HCT116 (cell line): Measurements from ENCODE around the gene AZIN2. TPM values are rescaled to one million over a fixed set of nuclear protein-coding genes. Genes with fewer than 3 reads are reported as not detected.

Source experiments
- ATAC-seq: fragments of 200-7000 bp; cut with Tn5 transposase; 2 replicates; pipeline ENCODE4 v1.9.1; 2020; ENCODE audit warnings: mild to moderate bottlenecking, moderate library complexity
- BruUV-seq: library from RNA; stranded (reverse); fragments of 400-500 nt; replicated peaks from 2 replicates; lab custom pipeline; 2021; lab: Mats Ljungman, UMichigan
- CTCF ChIA-PET: fragments of 300-600 bp; sonication (Branson Sonifier 250); formaldehyde crosslinking; loops from one replicate; lab custom pipeline; 2021; ENCODE audit warnings: antibody characterized with exemption; lab: Charles Lee
- POLR2A ChIA-PET: fragments of 300-600, 350-600 bp; sonication (Branson Sonifier 250); formaldehyde crosslinking; loops from one replicate; lab custom pipeline; 2021; ENCODE audit warnings: antibody characterized with exemption; lab: Charles Lee
- RAD21 ChIA-PET, 2 experiments: fragments of 300-600 bp; sonication (Branson Sonifier 250); formaldehyde crosslinking; loops; one replicate each; lab custom pipeline; 2023; ENCODE audit warnings: low total read pairs in 2 of 2; ENCODE audit not compliant: uncharacterized antibody in 2 of 2, unreplicated experiment in 2 of 2, low non-redundant PET in 1 of 2; lab: Charles Lee
- DNase-seq: peaks from one replicate; pipeline ENCODE4 v3.0.0-alpha.2; 2010; ENCODE audit warnings: low read depth, low spot score
- H2AFZ ChIP-seq: fragments of 200-600 bp; shearing (Covaris generic), sonication (generic); 2 replicates; pipeline ENCODE4 v1.6.1; 2017; ENCODE audit warnings: low read depth, mixed run types, mixed read lengths, antibody characterized with exemption, low read length; ENCODE audit not compliant: poor library complexity, severe bottlenecking
- H3K27ac ChIP-seq: 2 replicates; pipeline ENCODE4 v1.5.1; 2012; ENCODE audit warnings: low read depth, low read length
- H3K27me3 ChIP-seq: fragments of 200-600 bp; sonication (generic); 2 replicates; pipeline ENCODE4 v1.6.1; 2016; ENCODE audit warnings: mixed run types, low read length, mixed read lengths; ENCODE audit not compliant: insufficient read depth
- H3K36me3 ChIP-seq, 2 experiments: fragments of 200-500 bp in 1 of 2; fragments of 200-600 bp in 1 of 2; sonication (Bioruptor generic) in 1 of 2; sonication (generic) in 1 of 2; 2 replicates each; pipeline versions ENCODE4 v1.5.1 to v1.6.1; 2014 to 2016; ENCODE audit warnings: low read length in 2 of 2, inconsistent platforms in 1 of 2, mixed read lengths in 1 of 2, mixed run types in 1 of 2; ENCODE audit not compliant: insufficient read depth in 2 of 2, control insufficient read depth in 1 of 2
- H3K4me1 ChIP-seq, 2 experiments: fragments of 200-600 bp in 1 of 2; sonication (generic) in 1 of 2; 2 replicates each; pipeline versions ENCODE4 v1.5.1 to v1.6.1; 2012 to 2017; ENCODE audit warnings: low read length in 2 of 2, inconsistent platforms in 1 of 2, mild to moderate bottlenecking in 1 of 2, mixed read lengths in 1 of 2, mixed run types in 1 of 2, moderate library complexity in 1 of 2; ENCODE audit not compliant: insufficient read depth in 2 of 2, control insufficient read depth in 1 of 2
- H3K4me2 ChIP-seq: fragments of 200-600 bp; sonication (generic); 2 replicates; pipeline ENCODE4 v1.6.1; 2017; ENCODE audit warnings: mixed run types, low read length, mixed read lengths
- H3K4me3 ChIP-seq, 2 experiments: fragments of 200-600 bp in 1 of 2; sonication (generic) in 1 of 2; replicated peaks in 1 of 2; 2 replicates each; pipeline ENCODE4 v1.5.1; 2011 to 2016; ENCODE audit warnings: low read length in 2 of 2, control low read depth in 1 of 2, low read depth in 1 of 2, mild to moderate bottlenecking in 1 of 2, mixed read lengths in 1 of 2, mixed run types in 1 of 2
- H3K79me2 ChIP-seq: fragments of 200-600 bp; sonication (generic); 2 replicates; pipeline ENCODE4 v1.6.1; 2017; ENCODE audit warnings: mild to moderate bottlenecking, mixed run types, low read length, moderate library complexity, mixed read lengths; ENCODE audit not compliant: insufficient read depth
- H3K9ac ChIP-seq: fragments of 200-600 bp; sonication (generic); 2 replicates; pipeline ENCODE4 v1.6.1; 2016; ENCODE audit warnings: low read length, mixed read lengths
- H3K9me2 ChIP-seq: fragments of 200-600 bp; sonication (generic), shearing (Covaris generic); 2 replicates; pipeline ENCODE4 v1.6.1; 2017; ENCODE audit warnings: mixed run types, mild to moderate bottlenecking, moderate library complexity; ENCODE audit not compliant: insufficient read depth
- H3K9me3 ChIP-seq, 2 experiments: fragments of 200-500 bp in 1 of 2; fragments of 200-600 bp in 1 of 2; sonication (Bioruptor generic) in 1 of 2; sonication (generic) in 1 of 2; 2 replicates each; pipeline ENCODE4 v1.6.1; 2014 to 2017; ENCODE audit warnings: low read length in 2 of 2, mixed read lengths in 2 of 2, inconsistent platforms in 1 of 2, low read depth in 1 of 2, mild to moderate bottlenecking in 1 of 2, mixed run types in 1 of 2, moderate library complexity in 1 of 2; ENCODE audit not compliant: control insufficient read depth in 1 of 2, insufficient read depth in 1 of 2
- H4K20me1 ChIP-seq: fragments of 200-600 bp; sonication (generic), shearing (Covaris generic); 2 replicates; pipeline ENCODE4 v1.6.1; 2017; ENCODE audit warnings: mixed run types, mild to moderate bottlenecking, moderate library complexity; ENCODE audit not compliant: insufficient read depth
- ATF3 ChIP-seq: IDR thresholded peaks from 2 replicates; pipeline ENCODE4 v1.6.1; 2012
- CBX3 ChIP-seq: IDR thresholded peaks from 2 replicates; pipeline ENCODE4 v1.6.1; 2012; ENCODE audit warnings: low read depth
- EGR1 ChIP-seq: IDR thresholded peaks from 2 replicates; pipeline ENCODE4 v1.6.1; 2012; ENCODE audit warnings: low read depth
- ELF1 ChIP-seq: IDR thresholded peaks from 2 replicates; pipeline ENCODE4 v1.6.1; 2012; ENCODE audit warnings: low read depth, borderline replicate concordance
- EZH2 ChIP-seq: fragments of 200-600 bp; sonication (generic); IDR thresholded peaks from 2 replicates; pipeline ENCODE4 v1.6.1; 2017; ENCODE audit warnings: antibody characterized with exemption, mixed run types
- EZH2phosphoT487 ChIP-seq: fragments of 200-600 bp; IDR thresholded peaks from 2 replicates; pipeline ENCODE4 v1.6.1; 2018; ENCODE audit warnings: antibody characterized with exemption, borderline replicate concordance
- FOSL1 ChIP-seq: IDR thresholded peaks from 2 replicates; pipeline ENCODE4 v1.6.1; 2012; ENCODE audit warnings: low read depth
- JUND ChIP-seq: IDR thresholded peaks from 2 replicates; pipeline ENCODE4 v1.6.1; 2012
- POLR2A ChIP-seq: IDR thresholded peaks from 2 replicates; pipeline ENCODE4 v1.7.0; 2011; ENCODE audit warnings: borderline replicate concordance; ENCODE audit not compliant: insufficient read depth, insufficient read length; ENCODE audit errors: extremely low read depth
- POLR2AphosphoS5 ChIP-seq: IDR thresholded peaks from 2 replicates; pipeline ENCODE4 v1.6.1; 2011; ENCODE audit warnings: mild to moderate bottlenecking, low read depth, low read length, moderate library complexity
- RAD21 ChIP-seq: IDR thresholded peaks from 2 replicates; pipeline ENCODE4 v1.6.1; 2012; ENCODE audit warnings: low read depth, mild to moderate bottlenecking
- SIN3A ChIP-seq: IDR thresholded peaks from 2 replicates; pipeline ENCODE4 v1.6.1; 2012; ENCODE audit warnings: low read depth
- SP1 ChIP-seq: IDR thresholded peaks from 2 replicates; pipeline ENCODE4 v1.6.1; 2012; ENCODE audit warnings: low read depth
- SRF ChIP-seq: IDR thresholded peaks from 2 replicates; pipeline ENCODE4 v1.6.1; 2012; ENCODE audit warnings: low read depth
- TCF7L2 ChIP-seq: IDR thresholded peaks from 2 replicates; pipeline ENCODE4 v1.7.0; 2011; ENCODE audit warnings: borderline replicate concordance, inconsistent platforms; ENCODE audit not compliant: insufficient read depth, insufficient read length; ENCODE audit errors: extremely low read depth
- YY1 ChIP-seq: IDR thresholded peaks from 2 replicates; pipeline ENCODE4 v1.6.1; 2011; ENCODE audit warnings: low read length, low read depth, moderate library complexity, mild to moderate bottlenecking; ENCODE audit not compliant: insufficient replicate concordance; ENCODE audit errors: extremely low read depth
- ZFX ChIP-seq: fragments of 450-650 bp; IDR thresholded peaks from 2 replicates; pipeline ENCODE4 v1.6.1; 2017
- ZNF274 ChIP-seq: fragments of 200-500 bp; sonication (Bioruptor generic); IDR thresholded peaks from 2 replicates; pipeline ENCODE4 v1.6.1; 2014; ENCODE audit warnings: mild to moderate bottlenecking, low read depth, low read length, inconsistent platforms
- intact Hi-C: fragments of 100-400 bp; cut with micrococcal nuclease; formaldehyde crosslinking; loops from 2 replicates; pipeline ENCODE4 v1.10.0; 2022
- total RNA-seq: library from RNA; stranded (reverse); gene quantifications from one replicate; pipeline ENCODE4 v1.2.1, GENCODE V29; 2021; ENCODE audit not compliant: unreplicated experiment
- TF ChIP-seq, protein P1 (sequence below): IDR thresholded peaks from 2 replicates; pipeline ENCODE4 v1.6.1; 2011; ENCODE audit warnings: mild to moderate bottlenecking, low read length, moderate library complexity; ENCODE audit not compliant: insufficient replicate concordance; ENCODE audit errors: extremely low read depth
- TF ChIP-seq, protein P2 (sequence below), 3 experiments: fragments of 200-600 bp in 1 of 3; sonication (generic) in 1 of 3; IDR thresholded peaks in 2 of 3; conservative IDR thresholded peaks in 1 of 3; 2 replicates each; pipeline ENCODE4 v1.5.1; 2012 to 2017; ENCODE audit warnings: low read depth in 2 of 3, low read length in 2 of 3, antibody characterized with exemption in 1 of 3, borderline replicate concordance in 1 of 3, control low read depth in 1 of 3, mild to moderate bottlenecking in 1 of 3, mixed read lengths in 1 of 3, mixed run types in 1 of 3, moderate library complexity in 1 of 3; ENCODE audit not compliant: insufficient read depth in 1 of 3
- TF ChIP-seq, protein P3 (sequence below): IDR thresholded peaks from 2 replicates; pipeline ENCODE4 v1.6.1; 2012

The AZIN2 gene
- total RNA-seq, 1 experiment from 2014 or later: 7.8 TPM

DNA sequence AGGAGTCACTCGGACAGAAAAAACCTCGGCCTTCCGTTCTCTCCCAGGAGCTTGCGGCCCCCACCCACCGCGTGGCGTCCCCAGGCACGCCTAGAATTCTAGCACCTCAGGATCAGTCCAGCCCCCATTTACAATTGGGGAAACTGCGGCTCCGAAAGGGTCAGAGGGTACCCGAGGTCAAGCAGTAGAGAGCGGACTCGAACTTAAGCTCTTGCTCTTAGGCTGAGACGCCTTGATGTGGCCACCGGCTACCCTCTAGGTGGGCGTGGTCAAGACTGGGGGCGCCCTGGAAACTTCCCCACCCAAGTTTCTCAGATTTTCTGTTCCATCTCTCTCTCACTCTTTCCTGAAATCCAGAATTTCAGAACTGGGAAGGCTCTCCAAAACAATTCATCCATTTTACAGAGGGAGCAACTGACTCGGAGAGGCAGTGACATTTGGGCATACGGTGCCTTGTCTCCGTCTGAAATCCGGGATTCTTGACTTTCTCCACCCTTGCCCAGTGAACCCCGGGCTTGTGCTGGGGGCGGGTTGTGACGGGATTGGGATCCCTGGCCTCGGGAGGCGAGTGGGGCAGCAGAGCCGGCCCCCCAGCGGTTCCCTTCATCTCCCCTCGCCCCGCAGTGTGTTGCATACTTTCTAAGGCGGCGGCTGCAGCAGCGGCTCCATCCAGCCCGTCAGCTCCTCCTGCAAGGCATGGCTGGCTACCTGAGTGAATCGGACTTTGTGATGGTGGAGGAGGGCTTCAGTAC lies 777 bp downstream of the AZIN2 start (continued):
- TF ChIP-seq EGR1 (no peak), EZH2phosphoT487 (no peak), ZNF274 (no peak), POLR2AphosphoS5 (no peak), ELF1 (no peak), RAD21 (no peak), FOSL1 (no peak), SRF (no peak), ZFX (no peak), EZH2 (no peak), JUND (no peak), SP1 (no peak), SIN3A (no peak), POLR2A (no peak)
- TF ChIP-seq, protein P1, sequence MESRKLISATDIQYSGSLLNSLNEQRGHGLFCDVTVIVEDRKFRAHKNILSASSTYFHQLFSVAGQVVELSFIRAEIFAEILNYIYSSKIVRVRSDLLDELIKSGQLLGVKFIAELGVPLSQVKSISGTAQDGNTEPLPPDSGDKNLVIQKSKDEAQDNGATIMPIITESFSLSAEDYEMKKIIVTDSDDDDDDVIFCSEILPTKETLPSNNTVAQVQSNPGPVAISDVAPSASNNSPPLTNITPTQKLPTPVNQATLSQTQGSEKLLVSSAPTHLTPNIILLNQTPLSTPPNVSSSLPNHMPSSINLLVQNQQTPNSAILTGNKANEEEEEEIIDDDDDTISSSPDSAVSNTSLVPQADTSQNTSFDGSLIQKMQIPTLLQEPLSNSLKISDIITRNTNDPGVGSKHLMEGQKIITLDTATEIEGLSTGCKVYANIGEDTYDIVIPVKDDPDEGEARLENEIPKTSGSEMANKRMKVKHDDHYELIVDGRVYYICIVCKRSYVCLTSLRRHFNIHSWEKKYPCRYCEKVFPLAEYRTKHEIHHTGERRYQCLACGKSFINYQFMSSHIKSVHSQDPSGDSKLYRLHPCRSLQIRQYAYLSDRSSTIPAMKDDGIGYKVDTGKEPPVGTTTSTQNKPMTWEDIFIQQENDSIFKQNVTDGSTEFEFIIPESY: no peak

GRCh38 chr1:33082575-33083108 lies 1.7 kb downstream of the AZIN2 start:
- ChIA-PET CTCF (interaction anchor here (0.6 to 1.6 kb wide), 3 partner anchors 13 to 310 kb away, joined by 3 to 5 read pairs (median 5); no protein-coding TSS in a partner anchor), RAD21 (interaction anchor here in 1 of 2 experiments (1.0 kb wide), 1 partner anchor 8 kb away, joined by 3 read pairs; no protein-coding TSS in a partner anchor), POLR2A (no interaction called here)
- H2AFZ ChIP-seq: no peak overlapping the region
- no peak overlapping the region for H3K27ac ChIP-seq
- intact Hi-C loops: no loop called here
- H4K20me1 ChIP-seq: no peaks in the 10 kb centered on the region
- H3K4me2 ChIP-seq: no peak overlapping the region
- H3K9me3 ChIP-seq: no peaks in the 10 kb centered on the region
- no peak for ATAC-seq
- H3K4me1 ChIP-seq: peaks cover 5 to 21% of the 10 kb centered on the region in 2 experiments
- no TSS peak for BruUV-seq
- H3K79me2 ChIP-seq: no peaks in the 10 kb centered on the region
- H3K9me2 ChIP-seq: no peaks in the 10 kb centered on the region
- H3K4me3 ChIP-seq: no peak overlapping the region
- DNase-seq: no peak
- H3K36me3 ChIP-seq: no peaks in the 10 kb centered on the region
- H3K9ac ChIP-seq: no peak overlapping the region
- H3K27me3 ChIP-seq: no peaks in the 10 kb centered on the region
- TF ChIP-seq, protein P2, sequence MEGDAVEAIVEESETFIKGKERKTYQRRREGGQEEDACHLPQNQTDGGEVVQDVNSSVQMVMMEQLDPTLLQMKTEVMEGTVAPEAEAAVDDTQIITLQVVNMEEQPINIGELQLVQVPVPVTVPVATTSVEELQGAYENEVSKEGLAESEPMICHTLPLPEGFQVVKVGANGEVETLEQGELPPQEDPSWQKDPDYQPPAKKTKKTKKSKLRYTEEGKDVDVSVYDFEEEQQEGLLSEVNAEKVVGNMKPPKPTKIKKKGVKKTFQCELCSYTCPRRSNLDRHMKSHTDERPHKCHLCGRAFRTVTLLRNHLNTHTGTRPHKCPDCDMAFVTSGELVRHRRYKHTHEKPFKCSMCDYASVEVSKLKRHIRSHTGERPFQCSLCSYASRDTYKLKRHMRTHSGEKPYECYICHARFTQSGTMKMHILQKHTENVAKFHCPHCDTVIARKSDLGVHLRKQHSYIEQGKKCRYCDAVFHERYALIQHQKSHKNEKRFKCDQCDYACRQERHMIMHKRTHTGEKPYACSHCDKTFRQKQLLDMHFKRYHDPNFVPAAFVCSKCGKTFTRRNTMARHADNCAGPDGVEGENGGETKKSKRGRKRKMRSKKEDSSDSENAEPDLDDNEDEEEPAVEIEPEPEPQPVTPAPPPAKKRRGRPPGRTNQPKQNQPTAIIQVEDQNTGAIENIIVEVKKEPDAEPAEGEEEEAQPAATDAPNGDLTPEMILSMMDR (IDR thresholded peaks at IDR 0.05 in 2 of 3, conservative IDR thresholded peaks at IDR 0.05 in 1 of 3; ENCODE audit: borderline replicate concordance in 1 of 3, insufficient read depth in 1 of 3, low read depth in 2 of 3, low read length in 2 of 3): no peak
- TF ChIP-seq TCF7L2 (no peak), CBX3 (no peak), ATF3 (no peak), RAD21 (no peak), ZFX (no peak), JUND (no peak), SRF (no peak), SP1 (no peak), POLR2AphosphoS5 (no peak), POLR2A (no peak), YY1 (no peak), ELF1 (no peak), EZH2 (no peak)
- TF ChIP-seq, protein P3, sequence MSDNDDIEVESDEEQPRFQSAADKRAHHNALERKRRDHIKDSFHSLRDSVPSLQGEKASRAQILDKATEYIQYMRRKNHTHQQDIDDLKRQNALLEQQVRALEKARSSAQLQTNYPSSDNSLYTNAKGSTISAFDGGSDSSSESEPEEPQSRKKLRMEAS: no peak
